PC-3 (cell line): ENCODE measurements around the gene SUCO. TPM values are rescaled to one million over a fixed set of nuclear protein-coding genes. Genes with fewer than 3 reads are reported as not detected.
"Not testable (repeated sequence)": the region's sequence is repeated elsewhere in the genome, so short reads cannot be mapped to it uniquely, and the experiment has no call there.

Source experiments
- ATAC-seq: fragments of 200-7000 bp; cut with Tn5 transposase; 2 replicates; pipeline ENCODE4 v1.9.1; 2020; ENCODE audit warnings: mild to moderate bottlenecking, moderate library complexity
- BruUV-seq: library from RNA; stranded (reverse); fragments of 400-500 nt; replicated peaks from 2 replicates; lab custom pipeline; 2021; lab: Mats Ljungman, UMichigan
- CTCF ChIA-PET: fragments of 300-600 bp; sonication (Branson Sonifier 250); formaldehyde crosslinking; loops from one replicate; lab custom pipeline; 2022; ENCODE audit warnings: antibody characterized with exemption; lab: Charles Lee
- POLR2A ChIA-PET: fragments of 300-600 bp; sonication (Branson Sonifier 250); formaldehyde crosslinking; loops from one replicate; lab custom pipeline; 2022; ENCODE audit warnings: antibody characterized with exemption; ENCODE audit not compliant: unreplicated experiment; lab: Charles Lee
- DNase-seq: peaks from one replicate; pipeline ENCODE4 v3.0.0-alpha.2; 2015
- H2AFZ ChIP-seq: fragments of 300-600 bp; sonication (generic); 2 replicates; pipeline ENCODE4 v1.6.0; 2016; ENCODE audit warnings: antibody characterized with exemption, low read length
- H3F3A ChIP-seq: fragments of 300-600 bp; sonication (generic); one replicate; pipeline ENCODE4 v1.6.0; 2017; ENCODE audit warnings: antibody characterized with exemption, low read length, control low read depth, mild to moderate bottlenecking; ENCODE audit not compliant: unreplicated experiment
- H3K27ac ChIP-seq: fragments of 300-600 bp; sonication (generic); 2 replicates; pipeline ENCODE4 v1.5.1; 2016; ENCODE audit warnings: mild to moderate bottlenecking, low read length
- H3K27me3 ChIP-seq: fragments of 300-600 bp; sonication (generic); 2 replicates; pipeline ENCODE4 v1.6.1; 2016; ENCODE audit warnings: low read length, mixed read lengths
- H3K36me3 ChIP-seq: fragments of 300-600 bp; sonication (generic); 2 replicates; pipeline ENCODE4 v1.6.1; 2016; ENCODE audit warnings: low read depth, mixed run types, low read length, mixed read lengths
- H3K4me1 ChIP-seq: fragments of 300-600 bp; sonication (generic); 2 replicates; pipeline ENCODE4 v1.5.1; 2016; ENCODE audit warnings: low read length; ENCODE audit not compliant: insufficient read depth
- H3K4me2 ChIP-seq: fragments of 300-600 bp; sonication (generic); 2 replicates; pipeline ENCODE4 v1.6.0; 2016; ENCODE audit warnings: low read length
- H3K4me3 ChIP-seq: fragments of 300-600 bp; sonication (generic); 2 replicates; pipeline ENCODE4 v1.5.1; 2016; ENCODE audit warnings: mild to moderate bottlenecking, low read length, mixed read lengths
- H3K79me2 ChIP-seq: fragments of 300-600 bp; sonication (generic); 2 replicates; pipeline ENCODE4 v1.6.1; 2017; ENCODE audit warnings: low read length, mixed read lengths
- H3K9ac ChIP-seq: fragments of 300-600 bp; sonication (generic); 2 replicates; pipeline ENCODE4 v1.6.0; 2016; ENCODE audit warnings: mild to moderate bottlenecking, low read length
- H3K9me2 ChIP-seq: fragments of 300-600 bp; sonication (generic); replicated peaks from 2 replicates; pipeline ENCODE4 v1.6.1; 2016; ENCODE audit warnings: mixed run types, low read length, mixed read lengths
- H3K9me3 ChIP-seq: fragments of 300-600 bp; sonication (generic); 2 replicates; pipeline ENCODE4 v1.6.1; 2016; ENCODE audit warnings: low read length, mixed read lengths
- H4K20me1 ChIP-seq: fragments of 300-600 bp; sonication (generic); 2 replicates; pipeline ENCODE4 v1.6.1; 2016; ENCODE audit warnings: low read length, mixed read lengths
- CTCF ChIP-seq: fragments of 300-600 bp; sonication (generic); conservative IDR thresholded peaks from 2 replicates; pipeline ENCODE4 v1.5.1; 2017; ENCODE audit warnings: antibody characterized with exemption, low read depth, mild to moderate bottlenecking, low read length
- EZH2 ChIP-seq: fragments of 300-600 bp; sonication (generic); IDR thresholded peaks from one replicate; pipeline ENCODE4 v1.6.1; 2017; ENCODE audit warnings: antibody characterized with exemption, mild to moderate bottlenecking, low read length; ENCODE audit not compliant: unreplicated experiment
- EZH2phosphoT487 ChIP-seq: fragments of 300-600 bp; sonication (generic); IDR thresholded peaks from 2 replicates; pipeline ENCODE4 v1.6.1; 2018; ENCODE audit warnings: mild to moderate bottlenecking, antibody characterized with exemption, low read length, borderline replicate concordance
- intact Hi-C: fragments of 100-400 bp; cut with micrococcal nuclease; formaldehyde crosslinking; loops from 2 replicates; pipeline ENCODE4 v1.9.0; 2023
- total RNA-seq: library from RNA; depleted of rRNA; stranded (reverse); fragments of >200 nt; gene quantifications from 2 replicates; pipeline ENCODE4 v1.2.3, GENCODE V29; 2014

Gene SUCO
- total RNA-seq, 1 experiment from 2014 or later = 72.0 TPM

GRCh38 chr1:172616195-172616594 lies 83.2 kb downstream of the SUCO start:
- Histone ChIP-seq H3K27ac (no peak overlapping the region), H2AFZ (no peak overlapping the region), H3K79me2 (no peaks in the 10 kb centered on the region), H3K4me3 (no peak overlapping the region), H3K9me2 (no peaks in the 10 kb centered on the region), H3K4me2 (no peak overlapping the region), H3K9ac (no peak overlapping the region), H3K9me3 (peaks cover 52% of the 10 kb centered on the region), H3F3A (no peaks in the 10 kb centered on the region), H3K4me1 (no peaks in the 10 kb centered on the region), H3K36me3 (peaks cover 56% of the 10 kb centered on the region), H3K27me3 (no peaks in the 10 kb centered on the region), H4K20me1 (no peaks in the 10 kb centered on the region)
- ChIA-PET CTCF (no interaction called here), POLR2A (no interaction called here)
- no TSS peak for BruUV-seq
- no peak for DNase-seq
- ATAC-seq = no peak
- TF ChIP-seq CTCF (no peak), EZH2phosphoT487 (no peak), EZH2 (no peak)
- intact Hi-C loops = no loop called here

GRCh38 chr1:172616636-172617035 lies 83.7 kb downstream of the SUCO start:
- no peak for ATAC-seq
- CTCF ChIA-PET = interaction anchor here (0.7 kb wide), 1 partner anchor 347 kb away, joined by 6 read pairs; no protein-coding TSS in a partner anchor
- H3K36me3 ChIP-seq = peaks cover 52% of the 10 kb centered on the region

GRCh38 chr1:172620603-172621002 lies 87.7 kb downstream of the SUCO start:
- DNase-seq, POLR2A ChIA-PET, H3F3A ChIP-seq, H3K27ac ChIP-seq, H3K4me3 ChIP-seq, H2AFZ ChIP-seq, H3K4me1 ChIP-seq, CTCF ChIA-PET, H4K20me1 ChIP-seq, intact Hi-C loops, H3K27me3 ChIP-seq, H3K79me2 ChIP-seq, H3K9me2 ChIP-seq, BruUV-seq, ATAC-seq, H3K9ac ChIP-seq, H3K4me2 ChIP-seq: not testable (repeated sequence)
- peaks cover 44% of the 10 kb centered on the region for H3K36me3 ChIP-seq
- H3K9me3 ChIP-seq = peaks cover 63% of the 10 kb centered on the region

More at GRCh38 chr1:172616636-172617035, 83.7 kb downstream of the SUCO start:
- Histone ChIP-seq H3F3A (no peaks in the 10 kb centered on the region), H2AFZ (no peak overlapping the region), H3K9me3 (peaks cover 55% of the 10 kb centered on the region), H3K27me3 (no peaks in the 10 kb centered on the region), H3K27ac (no peak overlapping the region), H3K79me2 (no peaks in the 10 kb centered on the region), H3K9me2 (no peaks in the 10 kb centered on the region), H3K4me2 (no peak overlapping the region), H3K9ac (no peak overlapping the region), H3K4me3 (no peak overlapping the region), H3K4me1 (no peaks in the 10 kb centered on the region), H4K20me1 (no peaks in the 10 kb centered on the region)
- BruUV-seq = no TSS peak
- DNase-seq = no peak
- no peak for TF ChIP-seq EZH2phosphoT487
- no peak for TF ChIP-seq EZH2
- no peak for TF ChIP-seq CTCF
- intact Hi-C loops = no loop called here
- POLR2A ChIA-PET = no interaction called here
